Upper lobe of left lung (tissue), 6 donors: ENCODE measurements around the gene USP48. TPM values are rescaled to one million over a fixed set of nuclear protein-coding genes. Genes with fewer than 3 reads are reported as not detected.

Experiments used
- ATAC-seq, 2 donors: fragments of 200-7000 bp; cut with Tn5 transposase; one replicate each; pipeline ENCODE4 v1.9.1; 2022; ENCODE audit warnings: mild to moderate bottlenecking in 2 of 2, moderate library complexity in 2 of 2; ENCODE audit not compliant: low FRiP score in 2 of 2
- DNase-seq, 2 donors: peaks; one replicate each; pipeline ENCODE4 v3.0.0-alpha.2; 2019 to 2020
- H3K27ac ChIP-seq, 4 donors: fragments of 200-600 bp; sonication (generic); one replicate each; pipeline ENCODE4 v1.5.1; 2016 to 2019
- H3K27me3 ChIP-seq, 4 donors: fragments of 200-600 bp; sonication (generic); one replicate each; pipeline ENCODE4 v1.5.1; 2017 to 2019
- H3K36me3 ChIP-seq, 4 donors: fragments of 200-600 bp; sonication (generic); one replicate each; pipeline ENCODE4 v1.5.1; 2016 to 2019
- H3K4me1 ChIP-seq, 4 donors: fragments of 200-600 bp; sonication (generic); one replicate each; pipeline ENCODE4 v1.5.1; 2018 to 2019
- H3K4me3 ChIP-seq, 4 donors: fragments of 200-600 bp; sonication (generic); one replicate each; pipeline ENCODE4 v1.5.1; 2017 to 2019; ENCODE audit warnings: mild to moderate bottlenecking in 2 of 4, moderate library complexity in 1 of 4
- H3K9me3 ChIP-seq, 4 donors: fragments of 200-600 bp; sonication (generic); one replicate each; pipeline ENCODE4 v1.5.1; 2018 to 2019
- CTCF ChIP-seq, 6 experiments: fragments of 450-650 bp in 4 of 6; fragments of 200-600 bp in 2 of 6; sonication (generic) in 2 of 6; IDR thresholded peaks; one replicate each; pipeline ENCODE4 v1.5.1; 2016 to 2019; ENCODE audit warnings: antibody characterized with exemption in 6 of 6
- EP300 ChIP-seq, 4 donors: sonication (generic); formaldehyde crosslinking; IDR thresholded peaks; one replicate each; pipeline ENCODE4 v1.5.1; 2017; ENCODE audit warnings: antibody characterized with exemption in 4 of 4, control low read depth in 2 of 4
- POLR2A ChIP-seq, 4 donors: fragments of 450-650 bp; IDR thresholded peaks; one replicate each; pipeline ENCODE4 v1.5.1; 2016 to 2017; ENCODE audit warnings: antibody characterized with exemption in 4 of 4, mild to moderate bottlenecking in 2 of 4
- POLR2AphosphoS5 ChIP-seq, 2 donors: sonication (generic); formaldehyde crosslinking; IDR thresholded peaks; one replicate each; pipeline ENCODE4 v1.5.1; 2017; ENCODE audit warnings: antibody characterized with exemption in 2 of 2
- WGBS, 2 donors: methylation state at CpG; one replicate each; pipeline ENCODE4 v1.1.5; 2017 to 2018; 5-methylcytosine and 5-hydroxymethylcytosine counted together
- total RNA-seq, 6 donors: library from RNA; depleted of rRNA in 4 of 6; stranded (reverse); fragments of >200 nt in 4 of 6; gene quantifications; one replicate each; pipeline versions ENCODE4 v1.1.0 to v1.2.1, GENCODE V29; 2016 to 2021
- donor health status: DM: no; HTN: no; CAD: no; lungs with moderate emphysema.
- donor health status: DM: no; HTN: yes; CAD: no; lungs with severe emphysema.

The USP48 gene
- total RNA-seq, 6 donors from 2014 or later: 39.1 to 173 (median 53.4) TPM

- Histone ChIP-seq H3K36me3 (peaks cover 0 to 26% (median 21%) of the 10 kb centered on the region in 4 donors), H3K27me3 (no peaks in the 10 kb centered on the region), H3K27ac (no peak overlapping the region), H3K9me3 (no peaks in the 10 kb centered on the region), H3K4me3 (no peak overlapping the region), H3K4me1 (peaks cover 11 to 37% (median 15%) of the 10 kb centered on the region in 4 donors)
- ATAC-seq (no peak), DNase-seq (no peak)
- WGBS, 2 donors: 92 to 95% methylated on average over 8 of the region's 8 CpGs
- TF ChIP-seq EP300 (IDR thresholded peaks at IDR 0.05) (no peak), POLR2AphosphoS5 (IDR thresholded peaks at IDR 0.05) (no peak), POLR2A (IDR thresholded peaks at IDR 0.05) (no peak), CTCF (IDR thresholded peaks at IDR 0.05) (no peak)
Measured at GRCh38 chr1:21758614-21759013, 24.3 kb downstream of the USP48 start.

GRCh38 chr1:21756393-21757089 is 26.4 kb downstream of the USP48 start:
- H3K36me3 ChIP-seq: peaks cover 4 to 47% (median 35%) of the 10 kb centered on the region in 4 donors
- ATAC-seq: peak in 1 of 2 donors; percentile 24
- H3K27ac ChIP-seq: peak overlapping the region in 1 of 4 donors; percentile 53
- H3K4me3 ChIP-seq: no peak overlapping the region
- 48 to 81% methylated on average over 12 of the region's 12 CpGs for WGBS, 2 donors
- peak in 1 of 2 donors; percentile 66 for DNase-seq
- H3K27me3 ChIP-seq: no peaks in the 10 kb centered on the region
- no peaks in the 10 kb centered on the region for H3K9me3 ChIP-seq
- TF ChIP-seq EP300 (IDR thresholded peaks at IDR 0.05): no peak
- peaks cover 0 to 18% (median 9%) of the 10 kb centered on the region in 4 donors for H3K4me1 ChIP-seq

- Histone ChIP-seq H3K4me3 (no peak overlapping the region), H3K4me1 (peaks cover 0 to 15% (median 9%) of the 10 kb centered on the region in 4 donors), H3K27ac (no peak overlapping the region), H3K36me3 (peaks cover 4 to 60% (median 40%) of the 10 kb centered on the region in 4 donors), H3K9me3 (no peaks in the 10 kb centered on the region), H3K27me3 (no peaks in the 10 kb centered on the region)
- ATAC-seq: no peak
- 96 to 99% methylated on average over 2 of the region's 2 CpGs for WGBS, 2 donors
- TF ChIP-seq POLR2AphosphoS5 (IDR thresholded peaks at IDR 0.05): no peak
- TF ChIP-seq EP300 (IDR thresholded peaks at IDR 0.05): no peak
- no peak for TF ChIP-seq CTCF (IDR thresholded peaks at IDR 0.05)
- TF ChIP-seq POLR2A (IDR thresholded peaks at IDR 0.05): no peak
- DNase-seq: no peak
Measured at GRCh38 chr1:21755067-21755466, 27.9 kb downstream of the USP48 start.

- 93 to 98% methylated on average over 1 to 3 of the region's 3 CpGs for WGBS, 2 donors
- TF ChIP-seq POLR2AphosphoS5 (IDR thresholded peaks at IDR 0.05) (no peak), EP300 (IDR thresholded peaks at IDR 0.05) (no peak), CTCF (IDR thresholded peaks at IDR 0.05) (no peak), POLR2A (IDR thresholded peaks at IDR 0.05) (no peak)
- no peak overlapping the region for H3K4me3 ChIP-seq
- ATAC-seq (no peak), DNase-seq (no peak)
- no peak overlapping the region for H3K27ac ChIP-seq
- peaks cover 4 to 65% (median 40%) of the 10 kb centered on the region in 4 donors for H3K36me3 ChIP-seq
- H3K4me1 ChIP-seq: peaks cover 0 to 15% (median 9%) of the 10 kb centered on the region in 4 donors
- no peaks in the 10 kb centered on the region for H3K27me3 ChIP-seq
- H3K9me3 ChIP-seq: no peaks in the 10 kb centered on the region
Measured at GRCh38 chr1:21754583-21754982, 28.4 kb downstream of the USP48 start.

GRCh38 chr1:21752186-21752585 is 30.8 kb downstream of the USP48 start:
- DNase-seq (no peak), ATAC-seq (no peak)
- 93 to 98% methylated on average over 2 of the region's 2 CpGs for WGBS, 2 donors
- Histone ChIP-seq H3K36me3 (peaks cover 10 to 81% (median 45%) of the 10 kb centered on the region in 4 donors), H3K27me3 (no peaks in the 10 kb centered on the region), H3K9me3 (no peaks in the 10 kb centered on the region), H3K4me3 (no peak overlapping the region), H3K4me1 (peaks cover 0 to 9% (median 5%) of the 10 kb centered on the region in 4 donors), H3K27ac (no peak overlapping the region)
- TF ChIP-seq POLR2AphosphoS5 (IDR thresholded peaks at IDR 0.05) (no peak), CTCF (IDR thresholded peaks at IDR 0.05) (no peak)
